Right ventricle myocardium superior (tissue), 1 donor: ENCODE measurements around the gene APLF. TPM values are rescaled to one million over a fixed set of nuclear protein-coding genes. Genes with fewer than 3 reads are reported as not detected.
"Not testable (repeated sequence)": the region's sequence is repeated elsewhere in the genome, so short reads cannot be mapped to it uniquely, and the experiment has no call there.

Experiments used
- ATAC-seq: fragments of 200-7000 bp; cut with Tn5 transposase; one replicate; pipeline ENCODE4 v1.9.1; 2020; ENCODE audit warnings: mild to moderate bottlenecking; ENCODE audit not compliant: poor library complexity
- DNase-seq: peaks from one replicate; pipeline ENCODE4 v3.0.0-alpha.2; 2020
- intact Hi-C: fragments of 100-400 bp; cut with DNase I; formaldehyde crosslinking; loops from one replicate; pipeline ENCODE4 v1.11.2; 2022
- total RNA-seq: library from RNA; stranded (reverse); fragmentation: NEBNext Ultra II Directional; extraction: Animal tissue kit (Norgen Biotek cat#: 25700); gene quantifications from one replicate; pipeline ENCODE4 v1.2.1, GENCODE V29; 2021
- donor health status: DM: no; HTN: yes; CAD: no; lungs with severe emphysema.

APLF gene
- total RNA-seq, 1 donor from 2014 or later, result 4.0 TPM

DNA sequence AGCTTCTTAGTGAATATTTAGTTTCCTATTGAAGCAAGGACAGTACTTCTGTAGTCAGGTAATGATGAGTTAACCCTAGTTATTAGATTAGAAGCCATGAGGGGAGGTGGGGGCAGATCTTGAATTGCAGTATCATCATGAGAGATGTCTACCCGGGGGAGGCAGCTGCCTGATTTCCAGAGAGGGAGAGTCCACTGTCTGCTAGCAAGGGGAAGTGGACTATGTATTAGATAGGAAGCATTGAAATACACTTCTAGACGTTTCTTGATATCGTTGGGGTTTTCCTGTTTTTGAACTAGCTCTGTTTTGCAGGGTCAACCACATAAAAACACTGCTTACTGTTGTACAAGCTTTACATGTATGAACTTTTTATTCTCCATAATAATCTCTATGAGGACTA, 38.8 kb downstream of the APLF start:
- intact Hi-C loops, result no loop called here
- no peak for ATAC-seq

GRCh38 chr2:68512326-68512725, 44.9 kb downstream of the APLF start:
- DNase-seq (no peak), ATAC-seq (no peak)
- intact Hi-C loops, result no loop called here

More for the DNA sequence above, 38.8 kb downstream of the APLF start:
- DNase-seq, result no peak

DNA sequence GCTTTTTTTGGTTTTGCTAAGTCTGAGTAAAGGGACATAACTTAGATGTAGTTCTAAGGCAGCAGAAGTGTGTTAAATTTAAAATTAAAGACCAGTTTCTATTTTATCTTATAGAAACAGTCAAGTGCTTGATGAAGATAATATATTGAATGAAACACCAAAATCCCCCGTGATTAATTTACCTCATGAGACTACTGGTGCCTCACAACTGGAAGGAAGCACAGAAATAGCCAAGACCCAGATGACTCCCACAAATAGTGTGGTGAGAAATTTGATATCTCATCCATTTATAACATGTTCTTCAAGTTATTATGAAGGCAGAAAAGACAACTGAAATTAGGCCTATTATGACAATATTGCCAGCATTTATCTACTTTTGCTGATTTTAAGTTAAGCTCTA, 45.6 kb downstream of the APLF start:
- DNase-seq (no peak), ATAC-seq (no peak)
- intact Hi-C loops, result no loop called here

GRCh38 chr2:68514316-68514929, 47.0 kb downstream of the APLF start:
- intact Hi-C loops, result no loop called here
- no peak for DNase-seq
- no peak for ATAC-seq

GRCh38 chr2:68516051-68516955, 48.9 kb downstream of the APLF start:
- ATAC-seq, result no peak
- intact Hi-C loops, result no loop called here
- DNase-seq, result no peak

GRCh38 chr2:68519236-68519635, 51.9 kb downstream of the APLF start:
- ATAC-seq (no peak), DNase-seq (no peak)
- intact Hi-C loops, result no loop called here

GRCh38 chr2:68521037-68521436, 53.7 kb downstream of the APLF start:
- no peak for DNase-seq
- ATAC-seq, result no peak
- intact Hi-C loops, result no loop called here

DNA sequence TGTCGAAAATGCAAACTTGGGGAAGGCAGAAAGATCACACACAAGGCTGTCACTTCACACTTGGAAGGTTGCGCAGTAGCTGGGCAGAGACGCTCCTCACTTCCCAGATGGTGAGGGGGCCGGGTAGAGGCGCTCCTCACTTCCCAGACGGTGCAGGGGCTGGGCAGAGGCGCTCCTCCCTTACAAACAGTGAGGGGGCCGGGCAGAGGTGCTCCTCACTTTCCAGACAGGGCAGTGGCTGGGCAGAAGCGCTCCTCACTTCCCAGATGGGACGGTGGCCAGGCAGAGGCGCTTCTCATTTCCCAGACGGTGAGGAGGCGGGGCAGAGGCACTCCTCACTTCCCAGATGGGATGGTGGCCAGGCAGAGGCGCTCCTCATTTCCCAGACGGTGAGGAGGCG, 59.6 kb downstream of the APLF start:
- intact Hi-C loops, ATAC-seq, DNase-seq: not testable (repeated sequence)

- ATAC-seq, intact Hi-C loops, DNase-seq: not testable (repeated sequence)
These were observed 60.1 kb downstream of the APLF start for GRCh38 chr2:68527343-68528081.

DNA sequence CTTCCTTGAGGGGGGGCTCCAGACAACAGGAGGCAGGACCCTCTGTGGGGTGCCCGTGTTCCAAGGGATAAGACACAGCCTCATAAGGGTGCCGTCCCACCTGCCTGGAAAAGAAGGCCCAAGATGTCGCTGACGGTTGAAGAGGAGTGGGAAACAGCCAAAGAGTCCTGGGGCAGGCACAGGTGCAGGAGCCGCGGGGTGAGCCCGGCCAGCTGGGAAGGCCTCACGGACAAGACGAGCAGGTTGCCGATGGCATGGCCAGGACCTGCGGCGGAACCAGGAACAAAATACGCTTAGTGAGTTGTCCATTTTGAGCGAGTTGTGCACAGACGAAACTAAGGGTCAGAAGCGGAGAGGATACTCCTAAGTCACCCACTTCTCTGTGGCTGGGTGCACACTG, 61.8 kb downstream of the APLF start:
- intact Hi-C loops, DNase-seq, ATAC-seq: not testable (repeated sequence)

DNA sequence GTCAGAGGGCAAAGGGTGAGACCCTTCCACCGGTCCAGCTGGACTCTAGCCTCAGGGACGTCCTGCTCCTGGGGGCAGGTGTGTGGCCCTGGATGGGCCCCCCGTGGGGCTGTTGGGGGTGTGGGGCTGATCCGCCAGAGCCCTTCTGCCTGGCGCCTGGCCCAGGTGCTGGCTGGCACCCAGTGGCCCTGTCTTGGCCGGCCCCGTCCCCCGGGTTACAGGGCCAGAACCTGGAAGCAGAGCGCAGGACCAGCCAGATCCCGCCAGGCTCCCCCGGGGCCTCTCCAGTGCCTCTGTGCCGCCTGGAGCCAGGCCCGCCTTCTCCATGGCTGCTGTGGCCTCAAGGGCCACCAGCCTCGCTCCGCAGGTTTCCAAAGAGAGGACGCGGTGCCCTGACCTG, 62.3 kb downstream of the APLF start:
- DNase-seq, ATAC-seq, intact Hi-C loops: not testable (repeated sequence)

DNA sequence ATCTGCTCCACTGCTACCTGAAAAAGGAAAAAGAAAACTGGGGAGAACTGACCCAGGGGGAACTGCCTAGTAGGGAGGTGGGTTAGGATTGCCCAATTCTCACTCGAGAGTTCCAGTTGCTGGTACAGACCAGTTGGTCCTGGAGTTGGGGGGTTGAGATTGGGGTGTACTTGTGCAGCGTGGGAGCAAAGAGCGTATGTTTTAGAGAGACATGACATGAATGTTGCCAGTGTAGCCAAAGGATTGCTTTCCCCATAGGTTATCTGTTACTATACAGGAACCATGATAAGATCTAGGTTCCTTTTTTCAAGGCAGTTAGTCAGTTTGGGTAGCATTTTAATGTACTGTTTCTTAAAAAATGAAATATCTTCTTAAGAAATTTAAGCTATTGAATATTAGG, 68.6 kb downstream of the APLF start:
- ATAC-seq (no peak), DNase-seq (no peak)
- intact Hi-C loops, result no loop called here

DNA sequence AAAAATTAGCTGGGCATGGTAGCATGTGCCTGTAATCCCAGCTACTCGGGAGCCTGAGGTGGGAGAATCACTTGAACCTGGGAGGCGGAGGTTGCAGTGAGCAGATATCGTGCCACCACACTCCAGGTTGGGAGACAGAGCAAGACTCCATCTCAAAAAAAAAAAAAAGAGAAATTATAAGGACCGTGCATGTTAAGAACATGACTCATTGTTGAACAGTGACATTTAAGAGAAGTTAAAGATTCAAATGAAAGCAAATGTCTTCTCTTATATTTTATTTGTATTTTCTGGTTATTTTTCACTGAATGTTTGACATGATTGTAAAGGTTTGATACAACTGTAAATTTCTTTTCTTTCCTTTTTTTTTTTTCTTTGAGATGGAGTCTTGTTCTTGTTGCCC, 69.6 kb downstream of the APLF start:
- no peak for DNase-seq
- intact Hi-C loops, result no loop called here
- no peak for ATAC-seq

- intact Hi-C loops, result no loop called here
- ATAC-seq (no peak), DNase-seq (no peak)
These were observed 70.4 kb downstream of the APLF start for GRCh38 chr2:68537809-68538208.

GRCh38 chr2:68544811-68545210, 77.4 kb downstream of the APLF start:
- no peak for DNase-seq
- ATAC-seq, result no peak
- intact Hi-C loops, result no loop called here

DNA sequence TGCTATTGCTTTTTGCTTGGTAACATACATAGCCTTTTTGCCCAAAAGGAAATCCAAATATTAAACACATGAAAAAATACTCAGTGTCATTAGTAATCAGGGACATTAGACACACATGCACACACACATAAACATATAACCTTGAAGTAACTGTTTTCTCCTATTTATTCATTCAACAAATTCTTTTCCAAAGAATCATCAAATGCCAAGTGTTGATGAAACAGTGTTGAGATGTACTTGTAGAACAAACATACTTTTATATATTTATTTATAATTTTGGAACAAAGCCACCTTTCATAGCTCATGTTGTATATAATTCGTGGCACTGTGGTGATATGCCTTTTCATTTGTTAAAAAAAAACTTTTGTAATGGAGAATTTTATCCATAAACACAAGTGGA, 81.0 kb downstream of the APLF start:
- intact Hi-C loops, result no loop called here
- no peak for DNase-seq
- no peak for ATAC-seq

GRCh38 chr2:68553098-68553497, 85.7 kb downstream of the APLF start:
- no peak for ATAC-seq
- DNase-seq, result no peak
- intact Hi-C loops, result no loop called here

DNA sequence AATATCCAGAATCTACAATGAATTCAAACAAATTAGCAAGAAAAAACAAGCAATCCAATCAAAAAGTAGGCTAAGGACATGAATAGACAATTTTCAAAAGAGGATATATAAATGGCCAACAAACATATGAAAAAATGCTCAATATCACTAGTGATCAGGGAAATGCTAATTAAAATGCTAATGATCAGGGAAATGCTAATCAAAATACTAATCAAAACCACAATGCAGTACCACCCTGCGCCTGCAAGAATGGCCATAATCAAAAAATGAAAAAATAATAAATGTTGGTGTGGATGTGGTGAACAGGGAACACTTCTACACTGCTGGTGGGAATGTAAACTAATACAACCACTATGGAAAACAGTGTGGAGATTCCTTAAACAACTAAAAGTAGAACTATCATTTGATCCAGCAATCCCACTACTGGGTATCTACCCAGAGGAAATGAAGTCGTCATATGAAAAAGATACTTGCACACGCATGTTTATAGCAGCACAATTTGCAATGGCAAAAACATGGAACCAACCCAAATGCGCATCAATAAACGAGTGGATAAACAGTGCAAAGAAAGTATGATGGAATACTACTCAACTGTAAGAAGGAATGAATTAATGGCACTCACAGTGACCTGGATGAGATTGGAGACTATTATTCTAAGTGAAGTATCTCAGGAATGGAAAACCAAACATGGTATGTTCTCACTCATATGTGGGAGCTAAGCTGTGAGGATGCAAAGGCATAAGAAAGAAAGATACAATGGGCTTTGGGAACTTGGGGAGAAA, 88.2 kb downstream of the APLF start:
- ATAC-seq, DNase-seq, intact Hi-C loops: not testable (repeated sequence)

GRCh38 chr2:68556381-68556780, 89.0 kb downstream of the APLF start:
- no peak for ATAC-seq
- intact Hi-C loops, result no loop called here

More at GRCh38 chr2:68556381-68556780, 89.0 kb downstream of the APLF start:
- DNase-seq, result no peak
